ENCODE measurements around the gene SLC4A4.

Gene SLC4A4

GRCh38 chr4:71497078-71497477, 158.3 kb downstream of the SLC4A4 start:
- no peak overlapping the region for H3K4me3 Mint-ChIP-seq
- no peak overlapping the region for H3K27ac Mint-ChIP-seq
- H3K9me3 Mint-ChIP-seq: no peaks in the 10 kb centered on the region
- H3K27me3 Mint-ChIP-seq: peaks cover 9% of the 10 kb centered on the region
- no peaks in the 10 kb centered on the region for H3K4me1 Mint-ChIP-seq (ENCODE audit: low read depth)
- no peaks in the 10 kb centered on the region for H3K36me3 Mint-ChIP-seq (ENCODE audit: low read depth)

GRCh38 chr4:71498002-71498401, 159.2 kb downstream of the SLC4A4 start:
- H3K4me1 Mint-ChIP-seq (ENCODE audit: low read depth): no peaks in the 10 kb centered on the region
- H3K9me3 Mint-ChIP-seq: no peaks in the 10 kb centered on the region
- no peak overlapping the region for H3K27ac Mint-ChIP-seq
- H3K27me3 Mint-ChIP-seq: peaks cover 6% of the 10 kb centered on the region
- H3K36me3 Mint-ChIP-seq (ENCODE audit: low read depth): no peaks in the 10 kb centered on the region
- H3K4me3 Mint-ChIP-seq: no peak overlapping the region

GRCh38 chr4:71498625-71499024, 159.8 kb downstream of the SLC4A4 start:
- Mint-ChIP-seq H3K4me1 (ENCODE audit: low read depth) (no peaks in the 10 kb centered on the region), H3K4me3 (no peak overlapping the region), H3K27me3 (peaks cover 1% of the 10 kb centered on the region), H3K9me3 (no peaks in the 10 kb centered on the region), H3K27ac (no peak overlapping the region), H3K36me3 (ENCODE audit: low read depth) (no peaks in the 10 kb centered on the region)

GRCh38 chr4:71501992-71502391, 163.2 kb downstream of the SLC4A4 start:
- Mint-ChIP-seq H3K4me1 (ENCODE audit: low read depth) (no peaks in the 10 kb centered on the region), H3K27me3 (no peaks in the 10 kb centered on the region), H3K36me3 (ENCODE audit: low read depth) (no peaks in the 10 kb centered on the region), H3K9me3 (no peaks in the 10 kb centered on the region), H3K4me3 (no peak overlapping the region), H3K27ac (no peak overlapping the region)

- Mint-ChIP-seq H3K4me1 (ENCODE audit: low read depth) (no peaks in the 10 kb centered on the region), H3K27ac (no peak overlapping the region), H3K9me3 (peaks cover 7% of the 10 kb centered on the region), H3K4me3 (no peak overlapping the region), H3K36me3 (ENCODE audit: low read depth) (no peaks in the 10 kb centered on the region), H3K27me3 (peaks cover 3% of the 10 kb centered on the region)
Measured at GRCh38 chr4:71518283-71518989, 179.6 kb downstream of the SLC4A4 start.

GRCh38 chr4:71520308-71520707, 181.5 kb downstream of the SLC4A4 start:
- Mint-ChIP-seq H3K4me3 (no peak overlapping the region), H3K9me3 (peaks cover 7% of the 10 kb centered on the region), H3K27ac (no peak overlapping the region), H3K4me1 (ENCODE audit: low read depth) (no peaks in the 10 kb centered on the region), H3K27me3 (peaks cover 3% of the 10 kb centered on the region), H3K36me3 (ENCODE audit: low read depth) (no peaks in the 10 kb centered on the region)

GRCh38 chr4:71520850-71521249, 182.0 kb downstream of the SLC4A4 start:
- H3K9me3 Mint-ChIP-seq: peaks cover 7% of the 10 kb centered on the region
- H3K4me1 Mint-ChIP-seq (ENCODE audit: low read depth): no peaks in the 10 kb centered on the region
- H3K4me3 Mint-ChIP-seq: no peak overlapping the region
- no peaks in the 10 kb centered on the region for H3K36me3 Mint-ChIP-seq (ENCODE audit: low read depth)
- no peak overlapping the region for H3K27ac Mint-ChIP-seq
- H3K27me3 Mint-ChIP-seq: peaks cover 3% of the 10 kb centered on the region

GRCh38 chr4:71524756-71525155, 185.9 kb downstream of the SLC4A4 start:
- Mint-ChIP-seq H3K4me1 (ENCODE audit: low read depth) (no peaks in the 10 kb centered on the region), H3K9me3 (no peaks in the 10 kb centered on the region), H3K36me3 (ENCODE audit: low read depth) (no peaks in the 10 kb centered on the region), H3K27me3 (peaks cover 3% of the 10 kb centered on the region), H3K4me3 (no peak overlapping the region), H3K27ac (no peak overlapping the region)

GRCh38 chr4:71526637-71527406, 188.0 kb downstream of the SLC4A4 start:
- no peak overlapping the region for H3K4me3 Mint-ChIP-seq
- H3K9me3 Mint-ChIP-seq: no peaks in the 10 kb centered on the region
- no peaks in the 10 kb centered on the region for H3K27me3 Mint-ChIP-seq
- no peak overlapping the region for H3K27ac Mint-ChIP-seq
- no peaks in the 10 kb centered on the region for H3K4me1 Mint-ChIP-seq (ENCODE audit: low read depth)
- no peaks in the 10 kb centered on the region for H3K36me3 Mint-ChIP-seq (ENCODE audit: low read depth)

- Mint-ChIP-seq H3K27ac (no peak overlapping the region), H3K36me3 (ENCODE audit: low read depth) (no peaks in the 10 kb centered on the region), H3K9me3 (no peaks in the 10 kb centered on the region), H3K4me3 (no peak overlapping the region), H3K4me1 (ENCODE audit: low read depth) (no peaks in the 10 kb centered on the region), H3K27me3 (no peaks in the 10 kb centered on the region)
Measured at GRCh38 chr4:71532407-71532806, 193.6 kb downstream of the SLC4A4 start.

GRCh38 chr4:71533121-71533520, 194.3 kb downstream of the SLC4A4 start:
- Mint-ChIP-seq H3K9me3 (no peaks in the 10 kb centered on the region), H3K4me1 (ENCODE audit: low read depth) (no peaks in the 10 kb centered on the region), H3K27me3 (no peaks in the 10 kb centered on the region), H3K36me3 (ENCODE audit: low read depth) (no peaks in the 10 kb centered on the region), H3K27ac (no peak overlapping the region), H3K4me3 (no peak overlapping the region)

GRCh38 chr4:71537551-71538065, 198.8 kb downstream of the SLC4A4 start:
- Mint-ChIP-seq H3K27me3 (no peaks in the 10 kb centered on the region), H3K4me3 (no peak overlapping the region), H3K9me3 (no peaks in the 10 kb centered on the region), H3K27ac (no peak overlapping the region), H3K36me3 (ENCODE audit: low read depth) (no peaks in the 10 kb centered on the region), H3K4me1 (ENCODE audit: low read depth) (no peaks in the 10 kb centered on the region)

- no peaks in the 10 kb centered on the region for H3K9me3 Mint-ChIP-seq
- no peaks in the 10 kb centered on the region for H3K27me3 Mint-ChIP-seq
- H3K4me3 Mint-ChIP-seq: no peak overlapping the region
Measured at GRCh38 chr4:71538528-71538927, 199.7 kb downstream of the SLC4A4 start.

GRCh38 chr4:71540749-71541269, 202.0 kb downstream of the SLC4A4 start:
- Mint-ChIP-seq H3K27ac (no peak overlapping the region), H3K9me3 (no peaks in the 10 kb centered on the region), H3K36me3 (ENCODE audit: low read depth) (no peaks in the 10 kb centered on the region), H3K4me1 (ENCODE audit: low read depth) (no peaks in the 10 kb centered on the region), H3K4me3 (no peak overlapping the region), H3K27me3 (no peaks in the 10 kb centered on the region)

More at GRCh38 chr4:71538528-71538927, 199.7 kb downstream of the SLC4A4 start:
- Mint-ChIP-seq H3K36me3 (ENCODE audit: low read depth) (no peaks in the 10 kb centered on the region), H3K4me1 (ENCODE audit: low read depth) (no peaks in the 10 kb centered on the region), H3K27ac (no peak overlapping the region)

GRCh38 chr4:71541541-71541940, 202.7 kb downstream of the SLC4A4 start:
- Mint-ChIP-seq H3K36me3 (ENCODE audit: low read depth) (no peaks in the 10 kb centered on the region), H3K27ac (no peak overlapping the region), H3K4me1 (ENCODE audit: low read depth) (no peaks in the 10 kb centered on the region), H3K27me3 (no peaks in the 10 kb centered on the region), H3K4me3 (no peak overlapping the region), H3K9me3 (no peaks in the 10 kb centered on the region)
